Mesendoderm (in vitro differentiated cells): ENCODE results near the gene METRN.
"Not testable (repeated sequence)": the region's sequence is repeated elsewhere in the genome, so short reads cannot be mapped to it uniquely, and the experiment has no call there.

Source experiments
- DNase-seq: peaks from one replicate; pipeline ENCODE4 v3.0.0; 2013
- H2AK5ac ChIP-seq: 2 replicates; pipeline ENCODE4 v1.6.1; 2013; ENCODE audit warnings: low read length, inconsistent platforms
- H2BK120ac ChIP-seq: 2 replicates; pipeline ENCODE4 v1.6.1; 2013; ENCODE audit warnings: low read depth, mild to moderate bottlenecking, low read length, moderate library complexity, mixed read lengths
- H2BK15ac ChIP-seq: replicated peaks from 2 replicates; pipeline ENCODE4 v1.6.1; 2013; ENCODE audit warnings: low read depth, mild to moderate bottlenecking, moderate library complexity
- H2BK5ac ChIP-seq: 2 replicates; pipeline ENCODE4 v1.6.1; 2013; ENCODE audit warnings: low read length, inconsistent platforms
- H3K18ac ChIP-seq: 2 replicates; pipeline ENCODE4 v1.6.1; 2013; ENCODE audit warnings: mild to moderate bottlenecking, low read length, mixed read lengths
- H3K23ac ChIP-seq: one replicate; pipeline ENCODE4 v1.6.1; 2013; ENCODE audit warnings: low read length
- H3K27ac ChIP-seq: 2 replicates; pipeline ENCODE4 v1.5.1; 2013; ENCODE audit warnings: low read depth, mild to moderate bottlenecking, inconsistent platforms, low read length, moderate library complexity
- H3K27me3 ChIP-seq: 2 replicates; pipeline ENCODE4 v1.6.1; 2013; ENCODE audit warnings: low read length, control low read depth, mild to moderate bottlenecking, inconsistent platforms; ENCODE audit not compliant: insufficient read depth, poor library complexity
- H3K36me3 ChIP-seq: 2 replicates; pipeline ENCODE4 v1.6.1; 2013; ENCODE audit warnings: low read length, inconsistent platforms; ENCODE audit not compliant: control insufficient read depth, insufficient read depth
- H3K4ac ChIP-seq: one replicate; pipeline ENCODE4 v1.6.1; 2013; ENCODE audit warnings: low read depth, mild to moderate bottlenecking, low read length, moderate library complexity
- H3K4me1 ChIP-seq: 2 replicates; pipeline ENCODE4 v1.6.1; 2013; ENCODE audit warnings: low read depth, low read length, inconsistent platforms; ENCODE audit not compliant: control insufficient read depth
- H3K4me2 ChIP-seq: 2 replicates; pipeline ENCODE4 v1.6.1; 2013; ENCODE audit warnings: low read length
- H3K4me3 ChIP-seq: 2 replicates; pipeline ENCODE4 v1.5.1; 2013; ENCODE audit warnings: mild to moderate bottlenecking, low read length
- H3K56ac ChIP-seq: one replicate; pipeline ENCODE4 v1.6.1; 2013; ENCODE audit warnings: low read length
- H3K79me1 ChIP-seq: 2 replicates; pipeline ENCODE4 v1.6.1; 2013; ENCODE audit warnings: low read length, inconsistent platforms
- H3K79me2 ChIP-seq: 2 replicates; pipeline ENCODE4 v1.6.1; 2013; ENCODE audit warnings: mild to moderate bottlenecking, low read length; ENCODE audit not compliant: control insufficient read depth, insufficient read depth
- H3K9ac ChIP-seq: 2 replicates; pipeline ENCODE4 v1.6.1; 2013; ENCODE audit warnings: low read length, inconsistent platforms
- H4K5ac ChIP-seq: one replicate; pipeline ENCODE4 v1.6.1; 2013; ENCODE audit warnings: low read length
- H4K8ac ChIP-seq: one replicate; pipeline ENCODE4 v1.6.1; 2013; ENCODE audit warnings: low read depth, mild to moderate bottlenecking, control low read depth, low read length, moderate library complexity
- WGBS: extraction: QIAGEN DNeasy Blood & Tissue Kit; methylation state at CpG from one replicate; pipeline ENCODE4 v1.1.7; 2013; ENCODE audit warnings: low lambda C conversion rate, missing lambda C conversion rate; ENCODE audit not compliant: insufficient coverage; ENCODE audit errors: extremely low coverage; 5-methylcytosine and 5-hydroxymethylcytosine counted together

Gene METRN

DNA sequence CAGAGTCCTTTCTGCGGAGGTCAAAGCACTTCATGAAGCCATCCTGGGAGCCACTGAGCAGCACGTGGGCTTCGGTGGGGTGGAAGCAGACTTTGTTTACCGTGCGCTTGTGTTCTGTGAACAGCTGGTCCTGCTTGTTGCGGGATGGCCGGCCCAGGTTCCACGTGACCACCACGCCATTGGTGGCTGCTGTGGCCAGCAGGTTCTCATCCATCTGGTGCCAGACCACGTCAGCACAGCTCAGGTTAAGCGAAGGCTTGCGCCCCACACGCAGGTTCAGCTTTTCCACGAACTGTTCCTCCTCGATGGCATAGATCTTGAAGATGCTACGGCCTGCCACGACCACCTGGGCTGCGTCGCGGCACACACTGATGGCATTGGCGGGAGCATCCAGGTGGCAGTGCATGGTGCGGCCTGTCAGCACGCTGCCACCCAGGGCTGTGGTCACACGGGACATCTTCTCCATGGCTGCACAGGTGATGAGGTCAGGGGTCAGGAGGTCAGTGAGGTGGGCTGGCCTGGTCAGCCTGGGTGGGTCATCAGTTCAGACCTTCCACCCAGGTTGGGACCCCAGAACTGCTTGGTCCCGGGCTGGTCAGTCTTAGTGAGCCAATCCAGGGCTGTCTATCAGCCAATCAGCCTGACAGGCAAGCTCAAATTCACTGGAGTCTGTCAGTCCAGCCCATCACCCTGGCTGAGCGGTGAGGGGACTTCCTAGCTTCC, 25.6 kb upstream of the METRN start:
- no peak overlapping the region for H4K5ac ChIP-seq
- peak overlapping the region; percentile 85 for H3K4me3 ChIP-seq
- peaks cover 9% of the 10 kb centered on the region for H3K79me1 ChIP-seq
- no peak overlapping the region for H3K27ac ChIP-seq
- peak overlapping the region; percentile 98 for H3K4me2 ChIP-seq
- no peak overlapping the region for H4K8ac ChIP-seq
- no peak overlapping the region for H3K18ac ChIP-seq
- H2BK5ac ChIP-seq, result no peak overlapping the region
- H3K9ac ChIP-seq, result peak overlapping the region; percentile 92
- no peak overlapping the region for H2BK15ac ChIP-seq
- H3K79me2 ChIP-seq, result no peaks in the 10 kb centered on the region
- H2BK120ac ChIP-seq, result no peak overlapping the region
- WGBS, result no CpG with 5 or more reads among the region's 26 CpGs
- peak overlapping the region; percentile 81 for H2AK5ac ChIP-seq
- H3K4me1 ChIP-seq, result peaks cover 3% of the 10 kb centered on the region
- no peak overlapping the region for H3K4ac ChIP-seq
- H3K23ac ChIP-seq, result no peak overlapping the region
- H3K36me3 ChIP-seq, result no peaks in the 10 kb centered on the region
- peak overlapping the region; percentile 93 for H3K56ac ChIP-seq
- H3K27me3 ChIP-seq, result peaks cover 16% of the 10 kb centered on the region
- DNase-seq, result no peak

- H3K56ac ChIP-seq, H3K36me3 ChIP-seq, H3K27ac ChIP-seq, H2AK5ac ChIP-seq, H2BK120ac ChIP-seq, H2BK15ac ChIP-seq, H3K79me1 ChIP-seq, H4K5ac ChIP-seq, H3K4me3 ChIP-seq, H4K8ac ChIP-seq, H2BK5ac ChIP-seq, H3K9ac ChIP-seq, H3K18ac ChIP-seq, H3K23ac ChIP-seq, DNase-seq, H3K4me2 ChIP-seq, H3K4me1 ChIP-seq, H3K4ac ChIP-seq, H3K79me2 ChIP-seq: not testable (repeated sequence)
- WGBS, result no CpG with 5 or more reads among the region's 16 CpGs
- peaks cover 25% of the 10 kb centered on the region for H3K27me3 ChIP-seq
Measured at GRCh38 chr16:691242-691641, 23.7 kb upstream of the METRN start.

GRCh38 chr16:692356-693108, 22.4 kb upstream of the METRN start:
- H2AK5ac ChIP-seq, result no peak overlapping the region
- no peak overlapping the region for H3K18ac ChIP-seq
- H3K56ac ChIP-seq, result no peak overlapping the region
- H3K23ac ChIP-seq, result no peak overlapping the region
- no peak for DNase-seq
- H2BK5ac ChIP-seq, result no peak overlapping the region
- no peak overlapping the region for H3K4me3 ChIP-seq
- H4K5ac ChIP-seq, result no peak overlapping the region
- H3K27ac ChIP-seq, result no peak overlapping the region
- H3K79me1 ChIP-seq, result peaks cover 9% of the 10 kb centered on the region
- peaks cover 3% of the 10 kb centered on the region for H3K4me1 ChIP-seq
- no peaks in the 10 kb centered on the region for H3K79me2 ChIP-seq
- H2BK15ac ChIP-seq, result no peak overlapping the region
- H3K4ac ChIP-seq, result no peak overlapping the region
- H3K36me3 ChIP-seq, result no peaks in the 10 kb centered on the region
- H2BK120ac ChIP-seq, result no peak overlapping the region
- no peak overlapping the region for H3K9ac ChIP-seq
- no peak overlapping the region for H4K8ac ChIP-seq
- no CpG with 5 or more reads among the region's 10 CpGs for WGBS
- H3K27me3 ChIP-seq, result peaks cover 25% of the 10 kb centered on the region
- no peak overlapping the region for H3K4me2 ChIP-seq

DNA sequence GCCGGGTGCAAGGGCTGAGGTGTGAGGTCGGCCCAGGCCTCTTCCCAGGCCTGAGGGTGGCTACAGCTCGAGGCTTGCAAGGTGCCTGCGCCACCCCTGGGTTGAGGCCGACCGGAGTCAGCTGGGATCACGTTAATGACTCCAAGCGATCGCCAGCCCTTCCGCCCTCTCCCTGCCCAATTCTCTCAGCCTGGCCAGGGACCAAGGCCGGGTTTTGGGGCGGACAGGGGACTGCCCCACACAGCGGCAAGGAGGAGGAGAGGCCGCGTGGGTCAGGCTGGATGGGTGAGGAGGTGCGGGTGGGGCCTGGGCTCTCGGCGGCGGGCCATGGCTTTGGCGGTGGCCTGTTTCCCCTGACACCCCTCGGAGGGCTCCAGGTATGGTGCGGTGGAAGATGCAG, 21.6 kb upstream of the METRN start:
- no peaks in the 10 kb centered on the region for H3K79me2 ChIP-seq
- H3K27me3 ChIP-seq, result peaks cover 25% of the 10 kb centered on the region
- WGBS, result no CpG with 5 or more reads among the region's 22 CpGs
- no peak overlapping the region for H3K9ac ChIP-seq
- no peak overlapping the region for H2BK5ac ChIP-seq
- peaks cover 3% of the 10 kb centered on the region for H3K4me1 ChIP-seq
- no peak overlapping the region for H3K56ac ChIP-seq
- H3K4me2 ChIP-seq, result no peak overlapping the region
- H2AK5ac ChIP-seq, result no peak overlapping the region
- H2BK120ac ChIP-seq, result no peak overlapping the region
- no peak overlapping the region for H2BK15ac ChIP-seq
- H3K4me3 ChIP-seq, result no peak overlapping the region
- H3K27ac ChIP-seq, result no peak overlapping the region
- H3K36me3 ChIP-seq, result no peaks in the 10 kb centered on the region
- H4K8ac ChIP-seq, result no peak overlapping the region
- no peak overlapping the region for H3K4ac ChIP-seq
- no peak overlapping the region for H4K5ac ChIP-seq
- no peak overlapping the region for H3K18ac ChIP-seq
- DNase-seq, result no peak
- H3K79me1 ChIP-seq, result peaks cover 9% of the 10 kb centered on the region
- no peak overlapping the region for H3K23ac ChIP-seq

GRCh38 chr16:693766-694165, 21.2 kb upstream of the METRN start:
- no peak overlapping the region for H2AK5ac ChIP-seq
- H3K79me1 ChIP-seq, result peaks cover 9% of the 10 kb centered on the region
- H4K5ac ChIP-seq, result no peak overlapping the region
- no peak overlapping the region for H3K4me2 ChIP-seq
- H4K8ac ChIP-seq, result no peak overlapping the region
- H3K23ac ChIP-seq, result no peak overlapping the region
- H3K9ac ChIP-seq, result no peak overlapping the region
- peaks cover 25% of the 10 kb centered on the region for H3K27me3 ChIP-seq
- no CpG with 5 or more reads among the region's 37 CpGs for WGBS
- H2BK15ac ChIP-seq, result no peak overlapping the region
- no peak for DNase-seq
- H3K79me2 ChIP-seq, result no peaks in the 10 kb centered on the region
- H3K18ac ChIP-seq, result no peak overlapping the region
- H3K36me3 ChIP-seq, result no peaks in the 10 kb centered on the region
- no peak overlapping the region for H3K56ac ChIP-seq
- no peak overlapping the region for H3K4me3 ChIP-seq
- H3K4ac ChIP-seq, result no peak overlapping the region
- H2BK120ac ChIP-seq, result no peak overlapping the region
- H2BK5ac ChIP-seq, result no peak overlapping the region
- peaks cover 3% of the 10 kb centered on the region for H3K4me1 ChIP-seq
- H3K27ac ChIP-seq, result no peak overlapping the region
